Measurements from ENCODE around the gene CA4.

CA4 gene

GRCh38 chr17:60155427-60155814, 5.6 kb downstream of the CA4 start:
- DNase-seq (ENCODE audit: low read depth): no peak

- DNase-seq (ENCODE audit: low read depth): no peak
Observed at GRCh38 chr17:60155815-60156214, 6.0 kb downstream of the CA4 start.

- DNase-seq (ENCODE audit: low read depth): no peak
Observed at GRCh38 chr17:60156746-60157145, 7.0 kb downstream of the CA4 start.

GRCh38 chr17:60157487-60158040, 7.8 kb downstream of the CA4 start:
- no peak for DNase-seq (ENCODE audit: low read depth)

GRCh38 chr17:60158751-60159478, 9.1 kb downstream of the CA4 start:
- DNase-seq (ENCODE audit: low read depth): no peak

GRCh38 chr17:60159479-60159866, 9.7 kb downstream of the CA4 start:
- no peak for DNase-seq (ENCODE audit: low read depth)

- DNase-seq (ENCODE audit: low read depth): no peak
Observed at GRCh38 chr17:60160829-60161501, 11.2 kb downstream of the CA4 start.

- no peak for DNase-seq (ENCODE audit: low read depth)
Observed at GRCh38 chr17:60161598-60162330, 12.0 kb downstream of the CA4 start.

GRCh38 chr17:60163108-60163784, 13.5 kb downstream of the CA4 start:
- DNase-seq (ENCODE audit: low read depth): no peak

- no peak for DNase-seq (ENCODE audit: low read depth)
Observed at GRCh38 chr17:60164164-60164563, 14.4 kb downstream of the CA4 start.

- no peak for DNase-seq (ENCODE audit: low read depth)
Observed at GRCh38 chr17:60164697-60165096, 14.9 kb downstream of the CA4 start.

- DNase-seq (ENCODE audit: low read depth): no peak
Observed at GRCh38 chr17:60165223-60165622, 15.4 kb downstream of the CA4 start.

- no peak for DNase-seq (ENCODE audit: low read depth)
Observed at GRCh38 chr17:60165971-60166370, 16.2 kb downstream of the CA4 start.

- no peak for DNase-seq (ENCODE audit: low read depth)
Observed at GRCh38 chr17:60167065-60167741, 17.4 kb downstream of the CA4 start.

GRCh38 chr17:60168654-60169053, 18.9 kb downstream of the CA4 start:
- DNase-seq (ENCODE audit: low read depth): no peak

- no peak for DNase-seq (ENCODE audit: low read depth)
Observed at GRCh38 chr17:60169921-60170817, 20.4 kb downstream of the CA4 start.

- no peak for DNase-seq (ENCODE audit: low read depth)
Observed at GRCh38 chr17:60170835-60171752, 21.3 kb downstream of the CA4 start.

GRCh38 chr17:60171753-60172079, 21.9 kb downstream of the CA4 start:
- DNase-seq (ENCODE audit: low read depth): no peak

- no peak for DNase-seq (ENCODE audit: low read depth)
Observed at GRCh38 chr17:60173304-60173819, 23.6 kb downstream of the CA4 start.
